Ascending aorta (tissue), 2 donors: Measurements from ENCODE around the gene SMAD2. TPM values are rescaled to one million over a fixed set of nuclear protein-coding genes. Genes with fewer than 3 reads are reported as not detected.

Experiments used
- DNase-seq, 2 donors: peaks; one replicate each; pipeline ENCODE4 v3.0.0-alpha.2; 2019; ENCODE audit warnings: low spot score in 2 of 2
- H3K27ac ChIP-seq, 2 donors: fragments of 200-600 bp; sonication (generic); one replicate each; pipeline ENCODE4 v1.5.1; 2016 to 2017; ENCODE audit warnings: mild to moderate bottlenecking in 1 of 2
- H3K27me3 ChIP-seq: fragments of 200-600 bp; sonication (generic); one replicate; pipeline ENCODE4 v1.5.1; 2017
- H3K36me3 ChIP-seq, 2 donors: fragments of 200-600 bp; sonication (generic); one replicate each; pipeline ENCODE4 v1.5.1; 2016
- H3K4me1 ChIP-seq, 2 donors: fragments of 200-600 bp; sonication (generic); one replicate each; pipeline ENCODE4 v1.5.1; 2016 to 2017; ENCODE audit warnings: mild to moderate bottlenecking in 1 of 2
- H3K4me3 ChIP-seq, 2 donors: fragments of 200-600 bp; sonication (generic); one replicate each; pipeline ENCODE4 v1.5.1; 2016 to 2017; ENCODE audit warnings: mild to moderate bottlenecking in 1 of 2
- H3K9me3 ChIP-seq, 2 donors: fragments of 200-600 bp; sonication (generic); one replicate each; pipeline ENCODE4 v1.5.1; 2016
- intact Hi-C: fragments of 100-400 bp; cut with DNase I; formaldehyde crosslinking; loops from one replicate; pipeline ENCODE4 v1.15.1; 2023
- total RNA-seq: library from RNA; depleted of rRNA; stranded (reverse); fragments of >200 nt; gene quantifications from one replicate; pipeline ENCODE4 v1.1.0, GENCODE V29; 2016
- TF ChIP-seq, protein P1 (sequence below), 3 experiments: fragments of 200-600 bp in 2 of 3; fragments of 450-650 bp in 1 of 3; sonication (generic) in 2 of 3; IDR thresholded peaks; one replicate each; pipeline ENCODE4 v1.5.1; 2016 to 2019; ENCODE audit warnings: antibody characterized with exemption in 3 of 3, mild to moderate bottlenecking in 1 of 3, moderate library complexity in 1 of 3

The SMAD2 gene
- total RNA-seq, 1 donor from 2014 or later, result 14.0 TPM

DNA sequence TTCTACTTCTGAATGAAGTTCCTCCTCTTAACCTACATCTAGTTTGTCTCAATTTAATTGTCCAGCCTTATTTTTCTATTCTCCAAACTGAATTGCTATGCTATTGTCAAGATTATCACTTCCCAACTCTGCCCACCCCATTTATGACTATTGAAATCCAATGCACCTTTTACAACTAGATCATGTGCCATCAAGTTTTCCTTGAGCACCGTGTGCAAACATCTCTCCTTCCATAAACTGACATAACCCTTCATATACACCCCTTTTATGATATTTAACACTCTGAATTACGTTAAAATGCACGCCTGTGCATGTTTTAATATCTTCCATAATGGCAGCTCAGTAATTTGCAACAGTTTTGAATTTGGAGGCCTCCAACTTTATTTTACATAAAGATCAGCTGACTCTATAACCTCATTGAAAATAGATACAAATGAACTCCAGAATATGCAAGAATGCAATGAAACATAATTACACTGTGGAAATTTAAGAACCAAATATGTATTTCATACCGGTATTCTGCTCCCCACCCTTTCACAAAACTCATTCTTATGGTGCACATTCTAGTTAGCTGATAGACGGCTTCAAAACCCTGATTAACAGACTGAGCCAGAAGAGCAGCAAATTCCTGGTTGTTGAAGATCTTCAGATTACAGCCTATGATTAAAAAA, 85.5 kb downstream of the SMAD2 start:
- intact Hi-C loops, result no loop called here
- peaks cover 20 to 35% of the 10 kb centered on the region in 2 donors for H3K36me3 ChIP-seq
- TF ChIP-seq, protein P1, sequence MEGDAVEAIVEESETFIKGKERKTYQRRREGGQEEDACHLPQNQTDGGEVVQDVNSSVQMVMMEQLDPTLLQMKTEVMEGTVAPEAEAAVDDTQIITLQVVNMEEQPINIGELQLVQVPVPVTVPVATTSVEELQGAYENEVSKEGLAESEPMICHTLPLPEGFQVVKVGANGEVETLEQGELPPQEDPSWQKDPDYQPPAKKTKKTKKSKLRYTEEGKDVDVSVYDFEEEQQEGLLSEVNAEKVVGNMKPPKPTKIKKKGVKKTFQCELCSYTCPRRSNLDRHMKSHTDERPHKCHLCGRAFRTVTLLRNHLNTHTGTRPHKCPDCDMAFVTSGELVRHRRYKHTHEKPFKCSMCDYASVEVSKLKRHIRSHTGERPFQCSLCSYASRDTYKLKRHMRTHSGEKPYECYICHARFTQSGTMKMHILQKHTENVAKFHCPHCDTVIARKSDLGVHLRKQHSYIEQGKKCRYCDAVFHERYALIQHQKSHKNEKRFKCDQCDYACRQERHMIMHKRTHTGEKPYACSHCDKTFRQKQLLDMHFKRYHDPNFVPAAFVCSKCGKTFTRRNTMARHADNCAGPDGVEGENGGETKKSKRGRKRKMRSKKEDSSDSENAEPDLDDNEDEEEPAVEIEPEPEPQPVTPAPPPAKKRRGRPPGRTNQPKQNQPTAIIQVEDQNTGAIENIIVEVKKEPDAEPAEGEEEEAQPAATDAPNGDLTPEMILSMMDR (IDR thresholded peaks at IDR 0.05), result no peak

DNA sequence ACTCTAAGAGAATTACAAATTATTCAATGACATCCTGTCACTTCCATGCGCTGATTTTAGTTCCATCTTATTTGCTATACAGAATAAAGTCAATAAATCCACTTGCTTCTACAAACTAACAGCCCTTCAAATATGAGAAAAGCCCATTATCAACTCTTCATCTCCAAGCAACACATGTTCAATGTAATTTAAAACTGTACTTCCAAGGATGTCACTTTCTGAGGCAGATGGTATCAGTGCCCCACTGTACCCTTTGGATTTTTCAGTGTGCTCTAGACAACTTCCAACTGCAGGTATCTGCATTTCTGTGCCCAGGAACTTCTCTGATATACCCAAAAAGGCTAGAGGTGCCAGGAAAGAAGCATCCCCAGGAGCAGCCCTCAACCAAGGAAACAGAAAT, 87.6 kb downstream of the SMAD2 start:
- H3K4me3 ChIP-seq, result no peak overlapping the region

More for the DNA sequence above, 85.5 kb downstream of the SMAD2 start:
- Histone ChIP-seq H3K9me3 (no peaks in the 10 kb centered on the region), H3K27ac (no peak overlapping the region), H3K4me1 (no peaks in the 10 kb centered on the region), H3K27me3 (no peaks in the 10 kb centered on the region), H3K4me3 (no peak overlapping the region)
- no peak for DNase-seq

DNA sequence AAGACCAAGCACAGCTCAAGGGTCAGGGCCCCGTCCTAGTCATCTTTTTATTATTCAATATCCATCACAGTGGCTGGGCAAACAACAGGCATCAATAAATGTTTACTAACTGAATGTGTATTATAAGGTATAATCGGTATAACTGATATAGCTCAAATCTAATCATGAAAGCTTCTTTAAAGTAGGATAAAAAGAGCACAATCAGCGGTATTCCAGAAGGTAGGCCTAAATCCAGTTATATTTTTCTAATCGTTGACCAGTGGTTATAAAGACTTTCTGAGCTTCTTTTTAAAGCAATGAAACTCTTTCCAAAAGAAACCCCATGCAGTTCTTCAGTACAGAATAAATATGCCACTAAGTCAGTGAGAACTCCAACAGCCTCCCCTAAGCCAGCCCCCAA, 92.1 kb downstream of the SMAD2 start:
- TF ChIP-seq, protein P1 (IDR thresholded peaks at IDR 0.05), result no peak
- intact Hi-C loops, result no loop called here
- H3K9me3 ChIP-seq, result no peaks in the 10 kb centered on the region
- H3K4me3 ChIP-seq, result no peak overlapping the region
- H3K36me3 ChIP-seq, result peaks cover 15 to 27% of the 10 kb centered on the region in 2 donors
- no peak overlapping the region for H3K27ac ChIP-seq
- no peak for DNase-seq
- H3K27me3 ChIP-seq, result no peaks in the 10 kb centered on the region
- no peaks in the 10 kb centered on the region for H3K4me1 ChIP-seq

More for the DNA sequence above, 87.6 kb downstream of the SMAD2 start:
- intact Hi-C loops, result no loop called here
- Histone ChIP-seq H3K27ac (no peak overlapping the region), H3K27me3 (no peaks in the 10 kb centered on the region), H3K36me3 (peaks cover 24 to 49% of the 10 kb centered on the region in 2 donors), H3K4me1 (no peaks in the 10 kb centered on the region), H3K9me3 (no peaks in the 10 kb centered on the region)
- TF ChIP-seq, protein P1 (IDR thresholded peaks at IDR 0.05), result no peak
- DNase-seq, result no peak

DNA sequence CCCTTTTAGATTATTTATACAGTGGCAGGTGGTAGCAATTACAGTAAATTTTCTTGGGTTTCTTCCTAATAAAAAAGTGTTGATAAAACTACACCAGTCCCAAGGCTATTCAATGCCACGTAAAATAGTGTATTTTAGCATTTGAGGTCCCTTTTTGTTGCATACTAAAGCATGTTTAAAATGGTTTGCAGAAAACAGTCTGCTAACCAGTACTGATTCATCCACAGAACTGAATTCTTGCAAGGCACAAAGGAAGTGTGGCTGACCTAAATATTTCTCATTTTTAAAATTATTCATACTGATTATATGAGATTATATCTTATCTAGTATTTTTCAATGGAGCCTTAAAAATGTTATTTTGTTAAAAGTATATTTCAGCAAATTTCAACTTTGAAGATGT, 98.1 kb downstream of the SMAD2 start:
- no peak overlapping the region for H3K27ac ChIP-seq
- H3K27me3 ChIP-seq, result no peaks in the 10 kb centered on the region
- H3K36me3 ChIP-seq, result peaks cover 0 to 6% of the 10 kb centered on the region in 2 donors
- DNase-seq, result no peak
- H3K4me1 ChIP-seq, result no peaks in the 10 kb centered on the region
- H3K4me3 ChIP-seq, result no peak overlapping the region
- no peaks in the 10 kb centered on the region for H3K9me3 ChIP-seq
- intact Hi-C loops, result no loop called here
- TF ChIP-seq, protein P1 (IDR thresholded peaks at IDR 0.05), result no peak

DNA sequence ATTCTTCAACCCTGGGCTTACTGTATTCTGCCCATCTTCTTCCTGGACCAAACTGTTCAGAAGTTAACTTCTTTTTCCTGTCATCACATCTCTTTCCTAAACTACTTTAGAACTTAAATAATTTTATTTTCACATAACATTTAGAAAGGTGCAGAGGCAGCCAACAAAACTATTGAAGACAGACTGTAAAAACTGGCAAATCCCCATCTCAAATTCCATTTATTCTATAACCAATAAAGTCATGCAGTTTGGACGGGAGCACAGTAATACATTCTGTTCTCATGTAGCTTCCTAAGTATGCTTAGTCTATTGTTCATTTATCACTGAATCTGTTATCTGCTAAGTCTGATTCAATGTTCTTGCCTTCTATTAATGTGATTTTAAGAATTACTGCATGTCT, 99.1 kb downstream of the SMAD2 start:
- no peaks in the 10 kb centered on the region for H3K27me3 ChIP-seq
- TF ChIP-seq, protein P1 (IDR thresholded peaks at IDR 0.05), result no peak
- H3K4me1 ChIP-seq, result no peaks in the 10 kb centered on the region
- no peaks in the 10 kb centered on the region for H3K9me3 ChIP-seq
- intact Hi-C loops, result no loop called here
- no peak overlapping the region for H3K4me3 ChIP-seq
- no peak overlapping the region for H3K27ac ChIP-seq
- DNase-seq, result no peak
- H3K36me3 ChIP-seq, result peaks cover 0 to 6% of the 10 kb centered on the region in 2 donors
